GM18907 (cell line): ENCODE measurements around the gene LAPTM4A.
"Not testable (repeated sequence)": the region's sequence is repeated elsewhere in the genome, so short reads cannot be mapped to it uniquely, and the experiment has no call there.

Experiments
- ATAC-seq: cut with Tn5 transposase; IDR thresholded peaks from one replicate; pipeline ENCODE4 v1.9.1; 2021; ENCODE audit warnings: mild to moderate bottlenecking, moderate library complexity; ENCODE audit not compliant: unreplicated experiment

LAPTM4A gene

DNA sequence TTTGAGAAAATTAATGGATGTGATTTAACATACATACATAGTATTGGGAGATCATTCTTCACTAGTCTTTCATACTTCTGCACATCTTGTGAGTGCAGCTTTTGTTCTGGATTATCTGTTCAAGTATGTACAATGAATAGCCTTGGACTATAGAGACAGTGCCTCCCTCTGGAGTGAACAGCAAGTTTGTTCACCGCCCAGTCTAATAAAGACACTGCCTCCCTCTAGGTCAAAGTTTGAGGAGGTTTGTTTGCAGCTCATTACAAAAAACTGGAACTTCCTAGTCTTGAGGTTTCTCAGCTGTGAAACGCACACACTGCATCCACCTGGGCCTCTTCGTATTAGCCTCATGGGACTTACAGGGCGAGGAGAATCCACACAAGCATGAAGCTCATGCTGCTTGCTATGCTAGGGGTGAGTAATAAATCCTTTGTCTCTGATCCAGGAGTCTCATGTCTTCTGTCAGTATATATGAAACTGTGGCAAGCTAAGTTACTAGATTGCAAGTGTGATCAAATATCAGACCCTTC, 26.0 kb upstream of the LAPTM4A start:
- no peak for ATAC-seq

GRCh38 chr2:20076757-20077156, 25.3 kb upstream of the LAPTM4A start:
- no peak for ATAC-seq

DNA sequence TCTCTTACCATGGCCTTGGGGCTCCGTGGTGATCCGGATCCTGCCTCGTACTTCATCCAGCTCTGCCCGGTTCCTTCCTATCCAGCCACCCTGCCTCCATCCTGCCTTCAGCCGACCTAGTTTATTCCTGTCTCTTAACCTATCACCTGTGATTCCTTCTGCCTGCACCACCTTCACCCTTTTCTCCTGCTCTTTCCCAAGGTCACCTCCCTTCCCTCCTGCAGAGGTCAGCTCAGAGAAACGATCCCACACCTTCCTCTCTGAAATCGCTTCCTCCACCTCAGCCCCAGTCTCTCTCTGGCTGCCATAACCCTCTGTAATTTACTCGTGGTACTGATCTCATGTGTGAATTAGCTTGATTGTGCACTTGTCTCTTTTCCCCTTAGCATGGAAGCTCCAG, 23.5 kb upstream of the LAPTM4A start:
- ATAC-seq: no peak

GRCh38 chr2:20074046-20074648, 22.7 kb upstream of the LAPTM4A start:
- not testable (repeated sequence) for ATAC-seq

DNA sequence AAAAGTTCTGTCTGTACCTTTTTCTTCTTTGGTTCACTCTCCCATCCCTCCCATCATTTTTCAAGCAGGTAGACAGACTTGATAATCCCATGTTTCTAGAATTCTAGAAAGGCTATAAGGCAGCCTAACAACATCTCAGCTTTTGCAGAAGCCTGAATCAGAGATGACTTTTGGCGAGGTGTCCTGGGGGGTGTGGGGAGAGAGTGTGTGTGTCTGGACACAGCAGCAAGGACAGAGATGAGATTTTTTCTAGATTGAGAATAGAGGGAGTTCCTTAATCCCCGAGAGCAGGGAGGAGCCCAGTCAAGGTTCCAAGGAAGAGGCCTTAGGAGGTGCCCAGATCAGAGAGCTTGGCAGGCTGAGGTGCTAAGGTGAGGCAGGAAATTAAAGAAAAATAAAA, 22.0 kb upstream of the LAPTM4A start:
- ATAC-seq: no peak

GRCh38 chr2:20072436-20073158, 21.2 kb upstream of the LAPTM4A start:
- ATAC-seq: no peak

DNA sequence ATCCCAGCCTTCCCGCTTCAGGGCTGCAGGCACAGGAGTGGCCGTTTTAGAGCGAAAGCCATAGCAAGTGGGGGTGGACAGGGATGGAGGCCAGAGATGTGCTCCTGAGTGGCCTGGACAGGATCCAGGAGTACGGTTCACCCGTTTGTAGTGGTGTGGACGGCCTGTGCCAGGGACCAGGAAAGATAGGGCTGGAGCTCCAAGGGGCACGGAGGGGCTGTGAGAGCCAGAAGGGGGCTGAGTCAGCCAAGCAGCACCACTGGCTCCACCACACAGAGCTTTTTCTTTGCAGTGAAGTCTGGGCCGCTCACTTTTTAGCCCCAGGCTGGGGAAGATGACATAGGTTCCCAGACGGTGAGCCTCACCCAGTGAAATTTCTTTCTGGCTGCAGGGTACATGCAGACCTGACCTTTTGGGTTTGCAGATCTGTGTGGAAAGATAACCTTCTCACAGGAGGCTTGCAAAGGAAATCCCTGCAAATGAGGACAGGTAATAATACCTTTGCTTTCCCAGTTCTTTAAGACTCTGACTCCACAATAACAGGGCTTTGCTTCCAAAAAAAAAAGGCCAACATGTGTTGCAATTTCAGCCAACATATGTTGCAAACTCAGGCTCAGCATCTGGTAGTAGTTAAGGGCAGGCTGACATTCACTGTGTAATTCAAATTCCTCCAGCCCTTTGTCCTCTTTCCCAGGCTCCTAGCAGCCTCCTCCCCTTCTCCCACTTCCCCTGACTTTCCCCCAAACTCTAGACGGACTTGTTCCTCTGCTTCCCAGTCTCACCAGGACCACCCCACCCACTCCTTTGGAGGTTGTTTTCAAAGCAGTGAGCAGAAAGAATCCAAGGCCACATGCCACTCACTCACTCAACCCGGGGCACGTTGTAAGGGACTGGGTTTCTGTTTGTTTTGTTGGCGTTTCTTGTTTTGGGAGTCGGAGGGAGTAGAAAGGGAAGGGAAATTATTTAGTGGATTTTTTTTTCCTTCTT, 20.3 kb upstream of the LAPTM4A start:
- ATAC-seq: no peak

- ATAC-seq: no peak
Observed at GRCh38 chr2:20069756-20070155, 18.3 kb upstream of the LAPTM4A start.

DNA sequence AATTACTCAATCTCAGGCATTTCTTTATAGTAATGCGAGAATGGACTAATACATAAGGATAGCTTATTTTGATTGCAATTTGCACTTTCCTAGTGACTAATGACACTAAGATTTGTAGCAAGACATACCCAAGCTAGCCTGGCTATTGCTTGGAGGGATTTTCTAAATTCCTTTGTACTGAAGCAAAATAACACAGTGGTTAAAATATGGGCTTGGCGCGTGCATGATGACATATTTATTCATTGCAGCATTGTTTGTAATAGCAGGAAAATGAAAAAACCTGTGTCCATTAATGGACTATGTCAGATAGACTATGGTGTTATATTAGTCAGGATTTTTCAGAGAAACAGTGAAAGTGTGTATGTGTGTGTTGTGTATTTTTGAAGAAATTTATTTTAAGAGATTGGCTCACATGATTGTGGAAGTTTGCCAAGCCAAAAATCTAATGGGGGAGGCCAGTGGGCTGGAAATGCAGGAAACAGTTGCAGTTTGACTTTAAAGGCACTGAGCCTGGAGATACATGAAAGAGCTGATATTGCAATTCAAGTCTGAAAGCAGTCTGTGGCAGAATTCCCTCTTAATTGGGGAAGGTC, 16.7 kb upstream of the LAPTM4A start:
- ATAC-seq: no peak

DNA sequence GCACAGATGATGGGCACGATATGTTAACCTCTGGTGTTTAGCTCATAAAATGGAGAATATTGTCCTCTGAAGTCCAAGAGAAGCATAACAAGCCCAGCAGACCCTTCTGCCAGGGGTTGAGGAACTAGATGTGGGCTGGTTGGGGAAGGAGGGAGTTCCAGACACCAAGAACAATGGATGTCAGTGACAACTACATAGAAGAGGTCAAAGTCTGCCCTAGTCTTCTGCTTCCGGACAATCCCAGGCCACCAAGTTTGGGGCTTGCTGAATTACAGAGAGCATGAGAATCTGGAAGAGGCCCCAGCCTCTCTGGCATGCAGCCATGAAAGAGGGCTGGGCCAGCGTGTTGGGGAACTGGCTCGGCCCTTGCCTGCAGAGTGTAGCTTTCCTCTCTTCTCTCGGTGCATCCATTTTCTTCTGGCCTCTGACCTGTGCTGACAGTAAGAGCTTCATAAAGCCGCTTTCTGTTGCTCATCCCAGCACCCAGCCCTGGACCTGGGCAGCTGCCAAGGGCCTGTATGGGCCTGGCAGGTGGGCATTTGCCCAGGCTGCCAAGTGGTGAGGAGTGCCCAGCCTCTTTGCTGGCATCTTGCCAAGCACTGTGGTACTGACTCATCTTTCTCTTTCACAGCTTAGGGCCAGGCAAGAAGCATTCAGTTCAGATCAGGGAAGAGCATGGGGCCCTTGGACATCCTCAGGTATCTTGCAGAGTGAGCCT, 14.6 kb upstream of the LAPTM4A start:
- no peak for ATAC-seq

DNA sequence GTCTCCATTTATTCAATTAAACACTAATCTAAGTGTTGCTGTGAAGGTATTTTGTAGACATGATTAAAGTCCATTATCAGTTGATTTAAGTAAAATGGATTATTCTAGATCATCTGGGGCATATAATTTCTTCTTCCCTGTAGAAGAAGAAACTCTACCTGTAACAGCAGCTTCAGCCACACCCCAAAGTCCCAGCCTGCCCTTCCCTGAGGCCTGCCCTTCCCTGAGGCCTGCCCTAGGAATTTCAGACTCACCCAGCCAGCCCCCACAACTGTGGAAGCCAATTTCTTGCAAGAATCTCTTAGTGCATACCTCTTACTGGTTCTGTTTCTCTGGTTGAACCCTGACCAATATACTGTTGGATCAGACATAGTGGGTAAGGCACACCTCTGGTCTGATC, 13.4 kb upstream of the LAPTM4A start:
- ATAC-seq: no peak

- ATAC-seq: no peak
Observed at GRCh38 chr2:20064421-20064820, 13.0 kb upstream of the LAPTM4A start.

GRCh38 chr2:20062615-20063545, 11.5 kb upstream of the LAPTM4A start:
- ATAC-seq: no peak

GRCh38 chr2:20061940-20062339, 10.5 kb upstream of the LAPTM4A start:
- no peak for ATAC-seq

DNA sequence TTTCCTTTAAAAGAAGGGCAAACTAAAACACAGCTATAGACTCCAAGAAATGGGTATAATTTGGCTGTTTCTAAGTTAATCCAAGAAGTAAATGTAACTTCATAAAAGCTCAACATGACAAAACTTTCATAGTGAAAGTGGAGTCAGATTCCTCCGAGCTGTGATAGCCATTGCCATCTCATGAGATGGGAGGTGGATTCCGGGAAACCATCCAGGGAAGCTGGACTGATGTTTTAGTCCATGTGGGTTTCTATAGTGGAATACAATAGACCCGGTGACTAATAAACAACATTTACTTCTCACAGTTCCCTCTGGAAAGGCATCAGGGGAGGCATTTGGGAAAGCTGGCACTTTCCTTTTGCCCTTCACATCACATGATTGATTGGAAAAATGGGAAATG, 10.0 kb upstream of the LAPTM4A start:
- no peak for ATAC-seq

DNA sequence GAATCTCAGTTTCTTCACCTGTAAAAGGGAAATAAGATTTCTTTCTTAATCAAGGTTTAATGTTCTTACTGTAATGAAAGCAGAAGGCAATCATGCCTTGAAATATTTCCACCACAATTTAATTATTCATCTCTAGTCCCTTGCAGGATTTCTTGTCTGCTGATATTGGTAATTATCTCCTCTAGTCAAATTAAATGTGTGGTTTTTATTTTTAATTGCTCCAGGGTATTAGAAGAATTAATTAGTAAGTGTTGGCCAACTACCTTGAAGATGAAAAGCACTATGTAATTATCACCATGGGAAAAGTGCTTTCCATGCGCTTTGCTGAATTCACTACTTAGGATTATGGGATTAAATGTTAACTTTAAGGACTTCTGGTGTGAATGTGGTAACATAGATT, 8.7 kb upstream of the LAPTM4A start:
- no peak for ATAC-seq

GRCh38 chr2:20057268-20057667, 5.8 kb upstream of the LAPTM4A start:
- ATAC-seq: no peak

DNA sequence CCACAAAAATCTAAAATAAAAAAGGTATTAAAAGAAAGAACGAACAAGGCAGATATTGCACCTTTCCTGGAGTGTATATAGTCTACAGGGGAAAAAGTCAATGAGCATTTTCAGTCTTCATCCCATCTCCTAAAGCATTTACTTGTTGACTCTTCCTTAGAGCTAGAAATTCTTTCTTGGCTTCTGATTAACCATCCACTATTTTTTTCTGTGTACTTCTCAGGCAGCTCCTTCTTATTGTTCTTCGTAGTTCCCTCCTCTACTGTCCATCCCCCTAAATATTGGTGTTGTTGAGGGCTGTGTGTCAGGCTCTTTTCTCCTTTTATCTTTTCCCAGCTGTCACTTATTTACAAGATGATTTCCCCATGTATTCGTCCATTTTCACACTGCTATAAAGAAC, 3.5 kb upstream of the LAPTM4A start:
- ATAC-seq: no peak

- ATAC-seq: no peak
Observed at GRCh38 chr2:20054119-20054518, 2.7 kb upstream of the LAPTM4A start.
